CD4-positive, alpha-beta T cell treated with Interleukin-17A for 4 hours (primary cell): ENCODE measurements around the gene PRSS56.
"Not testable (repeated sequence)": the region's sequence is repeated elsewhere in the genome, so short reads cannot be mapped to it uniquely, and the experiment has no call there.

ENCODE experiments used
- DNase-seq: peaks from one replicate; pipeline ENCODE4 v3.0.0-alpha.2; 2020; ENCODE audit warnings: mixed read lengths

The PRSS56 gene

DNA sequence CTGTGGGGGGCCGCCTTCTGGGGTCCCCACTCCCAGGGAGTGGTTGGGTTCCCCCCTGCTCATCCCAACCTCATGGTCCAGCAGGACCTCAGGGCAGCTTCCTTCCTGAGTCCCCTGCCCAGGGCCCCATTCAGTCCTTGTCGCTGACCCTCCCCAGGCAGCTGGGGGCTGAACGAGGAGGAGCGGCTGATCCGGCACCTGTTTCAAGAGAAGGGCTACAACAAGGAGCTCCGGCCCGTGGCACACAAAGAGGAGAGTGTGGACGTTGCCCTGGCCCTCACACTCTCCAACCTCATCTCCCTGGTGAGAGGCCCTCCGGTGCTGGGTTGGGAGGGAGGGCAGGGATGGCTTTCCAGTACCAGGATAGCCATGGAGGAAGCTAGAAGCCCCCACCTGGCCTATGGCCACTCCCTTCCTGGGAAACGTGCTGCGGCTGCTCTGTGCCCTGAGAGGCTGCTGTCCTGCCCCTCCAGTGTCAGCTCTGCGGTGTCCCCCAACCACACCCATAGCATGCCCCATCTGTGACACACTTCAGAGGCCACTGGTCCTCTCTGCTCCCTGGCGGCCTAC, 6.3 kb downstream of the PRSS56 start:
- no peak for DNase-seq

- DNase-seq = no peak
These were observed 7.8 kb downstream of the PRSS56 start for GRCh38 chr2:232527905-232528470.

- peak; percentile 17 for DNase-seq
These were observed 8.7 kb downstream of the PRSS56 start for GRCh38 chr2:232528746-232529460.

GRCh38 chr2:232529806-232530547, 9.8 kb downstream of the PRSS56 start:
- DNase-seq = no peak

GRCh38 chr2:232530626-232531260, 10.6 kb downstream of the PRSS56 start:
- no peak for DNase-seq

DNA sequence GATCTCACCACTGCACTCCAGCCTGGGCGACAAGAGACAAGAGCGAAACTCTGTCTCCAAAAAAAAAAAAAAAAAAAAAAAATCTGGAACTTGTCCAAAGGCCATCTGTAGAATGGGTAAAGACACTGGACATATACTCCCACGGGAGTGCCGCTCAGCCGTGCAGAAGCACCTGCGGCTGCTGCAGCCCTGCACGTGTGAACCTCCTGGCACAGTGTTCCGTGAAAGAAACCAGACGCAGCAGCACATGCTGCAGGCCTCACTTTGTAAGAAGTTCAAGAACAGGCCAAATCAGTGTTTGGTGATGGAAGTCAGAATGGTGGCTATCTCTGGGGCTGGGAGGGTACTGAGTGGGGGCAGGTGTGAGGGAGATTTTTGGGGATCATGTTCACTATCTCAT, 12.2 kb downstream of the PRSS56 start:
- DNase-seq = no peak

GRCh38 chr2:232532821-232533220, 12.6 kb downstream of the PRSS56 start:
- DNase-seq = not testable (repeated sequence)

DNA sequence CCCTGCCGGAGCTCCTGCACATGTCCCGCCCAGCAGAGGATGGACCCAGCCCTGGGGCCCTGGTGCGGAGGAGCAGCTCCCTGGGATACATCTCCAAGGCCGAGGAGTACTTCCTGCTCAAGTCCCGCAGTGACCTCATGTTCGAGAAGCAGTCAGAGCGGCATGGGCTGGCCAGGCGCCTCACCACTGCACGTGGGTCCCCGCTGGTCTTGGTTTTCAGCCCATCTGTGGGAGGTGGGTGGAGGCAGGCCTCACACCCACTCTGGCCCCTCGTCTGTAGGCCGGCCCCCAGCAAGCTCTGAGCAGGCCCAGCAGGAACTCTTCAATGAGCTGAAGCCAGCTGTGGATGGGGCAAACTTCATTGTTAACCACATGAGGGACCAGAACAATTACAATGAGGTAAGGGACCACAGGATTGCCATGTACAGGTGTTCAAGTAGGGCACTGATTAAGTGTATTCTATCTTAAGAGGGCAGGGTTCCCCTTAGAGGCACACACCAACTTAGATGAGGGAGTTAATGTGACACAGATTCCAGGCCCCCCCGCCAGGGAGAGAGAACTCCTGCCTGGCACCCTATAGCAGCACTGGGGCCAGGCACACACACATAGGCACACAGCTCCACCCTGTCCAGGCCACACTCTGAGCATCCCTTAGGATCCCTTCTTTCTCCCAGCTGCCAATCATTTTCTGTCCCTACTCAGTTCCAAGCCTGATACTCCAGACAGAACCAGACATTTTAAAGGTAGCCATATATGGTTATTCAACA, 13.9 kb downstream of the PRSS56 start:
- no peak for DNase-seq

- no peak for DNase-seq
These were observed 14.9 kb downstream of the PRSS56 start for GRCh38 chr2:232534940-232535651.

DNA sequence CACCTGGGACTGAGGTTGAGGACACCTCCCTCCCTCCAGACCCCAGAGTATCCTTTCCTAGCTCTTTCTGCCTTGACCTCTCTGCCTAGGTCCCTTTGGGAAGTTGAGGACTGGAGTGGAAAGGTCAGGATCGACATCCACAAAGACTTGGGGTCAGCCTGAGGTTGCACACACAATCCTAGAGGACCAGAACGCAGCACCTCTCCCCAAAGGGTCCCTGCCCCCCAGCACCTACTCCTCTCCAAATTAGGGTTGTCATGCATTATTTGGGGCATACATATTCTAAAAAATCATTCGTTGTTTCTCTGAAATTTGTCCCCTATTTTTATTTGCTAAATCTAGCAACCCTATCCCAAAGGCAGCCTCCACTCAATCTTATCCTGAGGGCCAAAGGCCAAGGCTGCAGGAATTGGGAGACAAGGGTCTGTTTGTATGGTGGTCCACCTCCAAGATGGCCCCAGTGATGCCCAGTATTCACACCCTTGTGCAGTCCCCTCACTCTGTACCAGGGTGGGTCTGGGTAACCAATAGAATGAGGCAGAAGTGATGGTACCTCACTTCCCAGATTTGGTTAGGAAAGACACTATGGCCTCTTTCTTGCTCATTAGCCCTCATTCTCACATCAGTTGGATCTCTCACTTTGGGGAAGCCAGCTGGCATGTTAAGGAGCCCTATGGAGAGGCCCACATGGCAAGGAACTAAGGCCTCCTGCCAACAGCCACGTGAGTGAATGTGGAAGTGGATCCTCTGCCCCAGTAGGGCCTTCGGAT, 15.8 kb downstream of the PRSS56 start:
- DNase-seq = no peak

DNA sequence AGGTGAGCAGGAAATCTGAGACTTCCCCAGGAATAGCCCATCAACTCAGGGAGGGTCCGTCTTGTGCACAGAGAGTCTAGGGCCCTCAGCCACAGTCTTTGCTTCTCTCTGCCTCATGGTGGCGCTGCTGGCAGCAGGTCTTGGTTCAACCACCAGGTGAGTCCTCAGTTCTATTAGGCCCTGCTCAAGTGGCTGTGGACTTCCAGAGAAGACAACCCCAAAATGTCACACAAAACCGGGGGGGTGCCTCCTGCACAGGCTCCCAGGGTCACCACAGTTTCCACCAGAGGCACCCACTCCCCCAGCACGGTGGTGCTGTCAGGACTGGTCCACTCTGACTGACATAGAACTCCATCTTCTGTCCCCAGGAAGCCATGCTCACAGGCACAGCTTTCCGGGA, 16.9 kb downstream of the PRSS56 start:
- DNase-seq = no peak

GRCh38 chr2:232537499-232537898, 17.3 kb downstream of the PRSS56 start:
- no peak for DNase-seq

DNA sequence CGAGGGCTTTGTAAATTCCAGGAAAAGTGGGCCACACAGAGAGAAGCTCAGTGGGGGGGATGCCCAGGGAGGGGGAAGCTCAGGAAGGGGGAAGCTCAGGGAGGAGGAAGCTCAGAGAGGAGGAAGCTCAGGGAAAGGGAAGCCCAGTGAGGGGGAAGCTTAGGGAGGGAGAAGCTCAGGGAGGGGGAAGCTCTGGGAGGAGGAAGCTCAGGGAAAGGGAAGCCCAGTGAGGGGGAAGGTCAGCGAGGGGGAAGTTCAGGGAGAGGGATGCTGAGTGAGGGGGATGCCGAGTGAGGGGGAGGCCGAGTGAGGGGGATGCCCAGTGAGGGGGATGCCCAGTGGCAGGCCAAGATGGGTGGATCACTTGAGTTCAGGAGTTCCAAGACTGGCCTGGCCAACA, 18.5 kb downstream of the PRSS56 start:
- DNase-seq = no peak

DNA sequence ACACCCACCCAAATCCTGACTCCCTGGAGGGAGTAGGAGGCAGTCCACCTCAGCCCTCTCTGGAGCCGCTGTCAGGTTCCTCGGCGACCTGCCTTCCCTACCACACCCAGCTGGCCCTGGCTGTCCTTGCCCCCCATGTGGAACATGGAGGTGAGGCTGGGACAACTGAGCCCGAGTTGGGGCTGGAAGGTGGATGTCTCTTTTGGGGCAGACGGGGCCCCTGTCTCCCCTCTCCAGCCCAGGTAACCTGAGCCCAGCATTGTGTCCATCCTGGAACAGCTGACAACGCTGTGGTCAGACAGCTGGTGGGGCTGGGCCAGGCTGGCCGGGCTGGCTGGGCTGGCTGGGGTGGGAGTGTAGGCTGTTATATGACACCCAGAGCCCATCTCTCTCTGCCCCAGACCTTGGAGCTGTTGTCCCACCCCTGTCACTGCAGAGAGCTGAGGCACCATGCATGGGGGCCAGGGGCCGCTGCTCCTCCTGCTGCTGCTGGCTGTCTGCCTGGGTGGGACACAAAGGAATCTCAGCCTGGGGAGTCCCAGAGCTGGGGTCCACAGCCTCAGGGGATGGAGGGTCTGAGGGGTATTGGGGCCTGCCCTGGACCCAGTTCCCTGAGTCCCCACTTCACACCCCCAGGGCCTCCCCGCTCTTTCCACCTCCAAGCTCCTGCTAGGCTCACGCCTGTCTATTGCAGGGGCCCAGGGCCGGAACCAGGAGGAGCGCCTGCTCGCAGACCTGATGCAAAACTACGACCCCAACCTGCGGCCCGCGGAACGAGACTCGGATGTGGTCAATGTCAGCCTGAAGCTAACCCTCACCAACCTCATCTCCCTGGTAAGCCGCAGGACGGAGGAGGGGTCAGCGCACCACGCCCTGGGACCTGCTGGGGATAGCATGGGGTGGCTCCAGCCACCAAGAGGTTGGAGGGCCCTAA, 19.4 kb downstream of the PRSS56 start, which contains the start of gene CHRNG:
Gene CHRNG (plus strand): TSS at position 395 of the 934 bp plus-strand sequence. CDS start 56 bp downstream, at position 451.
- DNase-seq = no peak

DNA sequence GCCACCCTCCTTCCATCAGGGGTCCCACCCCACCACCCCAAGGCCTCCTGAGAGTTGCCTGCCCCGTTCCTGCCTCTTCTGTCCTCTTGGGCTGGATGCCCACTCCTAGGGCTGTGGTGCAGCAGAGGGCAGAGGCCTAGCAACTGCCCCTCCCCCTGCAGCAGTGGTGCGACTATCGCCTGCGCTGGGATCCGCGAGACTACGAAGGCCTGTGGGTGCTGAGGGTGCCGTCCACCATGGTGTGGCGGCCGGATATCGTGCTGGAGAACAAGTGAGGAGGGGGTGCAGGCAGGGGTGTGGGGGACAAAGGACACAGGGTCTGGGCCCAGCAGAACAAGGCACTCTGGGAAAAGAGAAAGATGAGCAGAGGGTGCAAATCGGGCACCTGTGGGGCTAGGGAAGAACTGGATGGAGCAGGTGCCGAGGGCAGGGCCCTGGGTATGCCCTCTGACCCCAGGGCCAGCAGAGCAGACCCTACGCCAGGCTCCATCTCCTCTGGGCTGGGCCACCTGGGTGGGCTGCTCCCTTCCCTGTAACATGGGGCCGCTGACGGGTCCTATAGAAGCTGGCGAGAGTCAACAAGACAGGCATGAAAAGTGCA, 20.4 kb downstream of the PRSS56 start:
- no peak for DNase-seq

- no peak for DNase-seq
These were observed 21.2 kb downstream of the PRSS56 start for GRCh38 chr2:232541195-232541960.

GRCh38 chr2:232541961-232542714, 21.9 kb downstream of the PRSS56 start:
- no peak for DNase-seq
